ENCODE data around the gene CDC42BPB. TPM values are rescaled to one million over a fixed set of nuclear protein-coding genes. Genes with fewer than 3 reads are reported as not detected.

Gene CDC42BPB
- 148 and 153 TPM in 2 replicates for total RNA-seq

GRCh38 chr14:103057372-103058163 lies at the start of gene CDC42BPB:
Gene CDC42BPB (minus strand): TSS chr14:103057549. CDS start chr14:103057173, 376 bp downstream.

GRCh38 chr14:103094406-103095209 lies 37.3 kb upstream of the CDC42BPB start, which contains the start of gene EXOC3L4:
Gene EXOC3L4 (plus strand): TSS chr14:103094725. CDS start chr14:103100220, 5,495 bp downstream.

GRCh38 chr14:103084021-103084919 lies 26.9 kb upstream of the CDC42BPB start, which contains the start of gene LBHD2:
Gene LBHD2 (plus strand): TSS chr14:103084210. CDS start chr14:103086013, 1,803 bp downstream.

GRCh38 chr14:102922490-102923200 lies 134.7 kb downstream of the CDC42BPB start, which contains the start of gene AMN:
Gene AMN (plus strand): TSS chr14:102922663. CDS start chr14:102922689, 26 bp downstream.

Other genes starting within 250 kb of the CDC42BPB start
- under 0.01 TPM in 1 of 2 replicates, not detected in the other for gene AMN, start 134.9 kb downstream of the CDC42BPB start, total RNA-seq
- not detected in 2 replicates for gene LBHD2, start 26.7 kb upstream of the CDC42BPB start, total RNA-seq
- not detected in 2 replicates for gene EXOC3L4, start 37.2 kb upstream of the CDC42BPB start, total RNA-seq
- gene TNFAIP2, start 65.9 kb upstream of the CDC42BPB start, total RNA-seq = 14.6 and 35.8 TPM in 2 replicates